GM12801 (cell line): ENCODE results near the gene ZNF625.

Experiments
- TF ChIP-seq, protein P1 (sequence below): IDR thresholded peaks from one replicate; pipeline ENCODE4 v1.5.1; 2011; ENCODE audit warnings: control low read depth; ENCODE audit not compliant: insufficient read length; ENCODE audit errors: extremely low read depth

ZNF625 gene

GRCh38 chr19:12095111-12095790, 61.3 kb downstream of the ZNF625 start:
- TF ChIP-seq, protein P1, sequence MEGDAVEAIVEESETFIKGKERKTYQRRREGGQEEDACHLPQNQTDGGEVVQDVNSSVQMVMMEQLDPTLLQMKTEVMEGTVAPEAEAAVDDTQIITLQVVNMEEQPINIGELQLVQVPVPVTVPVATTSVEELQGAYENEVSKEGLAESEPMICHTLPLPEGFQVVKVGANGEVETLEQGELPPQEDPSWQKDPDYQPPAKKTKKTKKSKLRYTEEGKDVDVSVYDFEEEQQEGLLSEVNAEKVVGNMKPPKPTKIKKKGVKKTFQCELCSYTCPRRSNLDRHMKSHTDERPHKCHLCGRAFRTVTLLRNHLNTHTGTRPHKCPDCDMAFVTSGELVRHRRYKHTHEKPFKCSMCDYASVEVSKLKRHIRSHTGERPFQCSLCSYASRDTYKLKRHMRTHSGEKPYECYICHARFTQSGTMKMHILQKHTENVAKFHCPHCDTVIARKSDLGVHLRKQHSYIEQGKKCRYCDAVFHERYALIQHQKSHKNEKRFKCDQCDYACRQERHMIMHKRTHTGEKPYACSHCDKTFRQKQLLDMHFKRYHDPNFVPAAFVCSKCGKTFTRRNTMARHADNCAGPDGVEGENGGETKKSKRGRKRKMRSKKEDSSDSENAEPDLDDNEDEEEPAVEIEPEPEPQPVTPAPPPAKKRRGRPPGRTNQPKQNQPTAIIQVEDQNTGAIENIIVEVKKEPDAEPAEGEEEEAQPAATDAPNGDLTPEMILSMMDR = no peak
